ENCODE measurements around the gene NSD1. TPM values are rescaled to one million over a fixed set of nuclear protein-coding genes. Genes with fewer than 3 reads are reported as not detected.

The NSD1 gene
- total RNA-seq, 4 donors from 2014 or later = 41.1 to 58.4 (median 49.5) TPM

- no peaks in the 10 kb centered on the region for H3K9me3 ChIP-seq
- peaks cover 41% of the 10 kb centered on the region for H3K27me3 ChIP-seq
- TF ChIP-seq POLR2AphosphoS5 (IDR thresholded peaks at IDR 0.05) (no peak), EP300 (IDR thresholded peaks at IDR 0.05) (no peak), CTCF (IDR thresholded peaks at IDR 0.05) (no peak), POLR2A (IDR thresholded peaks at IDR 0.05) (no peak)
- H3K27ac ChIP-seq = no peak overlapping the region
- WGBS, 2 donors (ENCODE audit: low coverage in 1 of 2) = 80% methylated on average over 1 of the region's 24 CpGs; no CpG with 5 or more reads in 1 of the 2 donors
- no peaks in the 10 kb centered on the region for H3K4me1 ChIP-seq
- ATAC-seq = no peak
- no peak overlapping the region for H3K4me3 ChIP-seq
- H3K36me3 ChIP-seq = no peaks in the 10 kb centered on the region
Measured at GRCh38 chr5:177105691-177106476, 27.7 kb upstream of the NSD1 start.

- ATAC-seq = no peak
- WGBS, 2 donors (ENCODE audit: low coverage in 1 of 2) = 61 to 83% methylated on average over 1 to 4 of the region's 4 CpGs
- H3K27ac ChIP-seq = no peak overlapping the region
Measured at GRCh38 chr5:177107159-177107558, 26.4 kb upstream of the NSD1 start.

GRCh38 chr5:177109810-177110209 is 23.8 kb upstream of the NSD1 start:
- Histone ChIP-seq H3K9me3 (no peaks in the 10 kb centered on the region), H3K36me3 (no peaks in the 10 kb centered on the region), H3K27ac (no peak overlapping the region), H3K4me1 (peaks cover 0 to 12% (median 0%) of the 10 kb centered on the region in 3 donors), H3K4me3 (no peak overlapping the region), H3K27me3 (peaks cover 11% of the 10 kb centered on the region)
- no peak for ATAC-seq
- WGBS, 2 donors (ENCODE audit: low coverage in 1 of 2) = 47 to 59% methylated on average over 3 to 5 of the region's 9 CpGs
- TF ChIP-seq CTCF (IDR thresholded peaks at IDR 0.05) (no peak), POLR2AphosphoS5 (IDR thresholded peaks at IDR 0.05) (no peak), POLR2A (IDR thresholded peaks at IDR 0.05) (no peak), EP300 (IDR thresholded peaks at IDR 0.05) (no peak)

More at GRCh38 chr5:177107159-177107558, 26.4 kb upstream of the NSD1 start:
- Histone ChIP-seq H3K36me3 (no peaks in the 10 kb centered on the region), H3K4me1 (no peaks in the 10 kb centered on the region), H3K4me3 (no peak overlapping the region), H3K9me3 (no peaks in the 10 kb centered on the region), H3K27me3 (peaks cover 32% of the 10 kb centered on the region)
- TF ChIP-seq CTCF (IDR thresholded peaks at IDR 0.05) (no peak), POLR2AphosphoS5 (IDR thresholded peaks at IDR 0.05) (no peak), POLR2A (IDR thresholded peaks at IDR 0.05) (no peak), EP300 (IDR thresholded peaks at IDR 0.05) (no peak)

- Histone ChIP-seq H3K4me3 (no peak overlapping the region), H3K4me1 (peaks cover 0 to 20% (median 3%) of the 10 kb centered on the region in 3 donors), H3K27me3 (no peaks in the 10 kb centered on the region), H3K9me3 (no peaks in the 10 kb centered on the region), H3K36me3 (no peaks in the 10 kb centered on the region), H3K27ac (no peak overlapping the region)
- WGBS, 2 donors (ENCODE audit: low coverage in 1 of 2) = 16 to 31% methylated on average over 6 to 12 of the region's 12 CpGs
- TF ChIP-seq CTCF (IDR thresholded peaks at IDR 0.05) = peak in 3 of 4 experiments; percentile 76 to 94 (median 79)
- TF ChIP-seq POLR2AphosphoS5 (IDR thresholded peaks at IDR 0.05) = no peak
- ATAC-seq = no peak
Measured at GRCh38 chr5:177111720-177112394, 21.7 kb upstream of the NSD1 start.

All from gastroesophageal sphincter (tissue), 4 donors.